Putamen (tissue), 1 donor: ENCODE measurements around the gene SLC2A11.
A peak's percentile ranks its signal among the peaks of the same experiment; 100 is the strongest.
"Not testable (repeated sequence)": the region's sequence is repeated elsewhere in the genome, so short reads cannot be mapped to it uniquely, and the experiment has no call there.

Experiments
- DNase-seq: peaks from one replicate; pipeline ENCODE4 v3.0.0-alpha.2; 2016; ENCODE audit warnings: low spot score

SLC2A11 gene

GRCh38 chr22:23847310-23847920 is 10.3 kb upstream of the SLC2A11 start:
- no peak for DNase-seq

GRCh38 chr22:23847991-23848864 is 9.4 kb upstream of the SLC2A11 start:
- DNase-seq, result no peak

DNA sequence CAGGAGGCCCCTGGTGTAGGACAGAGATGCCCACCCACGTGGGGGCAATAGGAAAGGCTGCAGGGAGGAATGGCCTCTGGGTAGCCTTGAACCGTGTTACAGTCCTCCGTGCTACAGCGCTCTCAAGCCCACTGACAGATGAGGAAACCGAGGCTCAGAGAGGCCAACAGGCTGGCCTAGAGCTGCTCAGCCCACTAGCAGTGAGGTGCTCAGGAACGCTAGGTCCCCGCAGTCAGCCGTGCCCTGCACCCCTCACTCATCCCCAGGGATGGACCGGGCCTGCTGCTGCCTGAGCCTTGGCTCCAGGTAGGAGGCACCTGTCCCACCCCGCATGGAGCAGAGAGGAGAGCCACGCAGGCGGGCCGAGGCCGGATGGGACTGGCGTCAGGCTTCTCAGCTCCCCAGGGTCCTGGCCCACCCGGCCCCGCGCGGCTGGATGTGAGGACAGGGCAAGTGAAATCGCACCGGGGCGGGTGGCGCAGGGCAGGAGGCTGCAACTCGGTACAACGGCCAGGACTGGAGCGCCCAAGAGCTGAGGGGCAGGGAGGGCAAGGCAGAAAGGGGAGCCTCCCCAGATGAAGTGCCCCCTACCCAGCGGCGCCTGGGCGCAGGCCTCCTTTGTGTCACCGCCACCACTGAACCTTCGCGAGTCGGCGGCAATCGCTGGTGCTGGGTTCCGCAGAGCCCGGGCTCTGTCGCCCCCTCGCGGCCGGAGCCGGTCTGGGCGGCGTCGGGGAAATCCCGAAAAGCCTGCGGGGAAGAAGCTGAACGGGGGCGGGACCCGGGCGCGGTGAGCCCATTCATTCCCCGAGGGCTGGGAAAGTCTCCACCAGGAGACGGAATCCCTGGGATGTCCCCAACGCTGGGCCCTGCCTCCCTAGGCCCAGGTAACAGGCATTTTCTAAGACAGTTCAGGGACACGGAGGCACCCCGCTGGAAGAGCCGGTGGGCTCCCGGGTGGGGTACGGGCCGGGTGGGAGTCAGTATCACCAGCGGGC is 8.4 kb upstream of the SLC2A11 start:
- DNase-seq, result peak; percentile 61

- no peak for DNase-seq
Measured at GRCh38 chr22:23850136-23850611, 7.5 kb upstream of the SLC2A11 start.

GRCh38 chr22:23856721-23857605 is 712 bp upstream of the SLC2A11 start:
- DNase-seq, result no peak

DNA sequence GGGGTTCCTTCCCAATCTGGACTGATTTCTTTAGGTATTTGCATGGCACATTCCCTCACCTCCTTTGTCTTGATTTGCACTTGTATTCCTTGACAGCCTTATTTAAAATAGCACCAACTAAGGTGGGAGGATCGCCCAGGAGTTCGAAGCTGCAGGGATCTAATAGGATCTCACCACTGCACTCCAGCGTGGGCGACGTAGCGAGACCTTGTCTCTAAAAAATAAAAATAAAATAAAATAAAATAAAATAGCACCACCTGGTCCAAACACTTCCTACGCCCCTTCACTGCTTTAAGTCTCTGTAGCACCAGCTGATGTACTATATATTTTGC is 775 bp downstream of the SLC2A11 start:
- DNase-seq, result peak; percentile 75

DNA sequence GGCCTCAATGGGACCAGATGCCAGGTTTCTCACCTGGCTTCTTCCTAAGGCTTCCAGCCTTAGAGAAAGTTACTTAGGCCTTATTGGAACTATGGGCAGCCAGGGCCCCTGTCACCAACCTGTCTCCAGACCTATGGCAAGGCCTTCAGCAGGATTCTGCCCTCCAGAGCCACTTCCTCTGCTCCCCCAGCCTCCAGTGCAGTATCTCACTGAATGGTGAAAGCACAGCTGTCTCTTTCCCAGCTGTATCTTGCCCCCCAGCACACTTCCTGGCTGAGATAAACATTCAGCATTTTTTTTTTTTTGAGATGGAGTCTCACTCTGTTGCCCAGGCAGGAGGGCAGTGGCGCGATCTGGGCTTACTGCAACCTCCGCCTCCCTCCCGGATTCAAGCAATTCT is 1.5 kb downstream of the SLC2A11 start:
- DNase-seq, result no peak

DNA sequence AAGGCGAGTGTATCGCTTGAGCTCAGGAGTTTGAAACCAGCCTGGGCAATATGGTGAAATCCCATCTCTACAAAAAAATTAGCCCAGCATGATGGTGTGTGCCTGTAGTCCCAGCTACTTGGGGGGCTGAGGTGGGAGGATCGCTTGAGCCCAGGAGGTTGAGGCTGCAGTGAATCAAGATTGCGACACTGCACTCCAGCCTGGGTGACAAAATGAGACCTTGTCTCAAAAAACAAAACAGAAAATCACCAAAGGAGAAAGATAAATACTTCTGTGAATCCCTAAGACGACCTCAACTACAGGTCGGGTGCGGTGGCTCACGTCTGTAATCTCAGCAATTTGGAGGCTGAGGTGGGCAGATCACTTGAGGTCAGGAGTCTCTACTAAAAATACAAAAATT is 2.5 kb downstream of the SLC2A11 start:
- not testable (repeated sequence) for DNase-seq

GRCh38 chr22:23862103-23862502 is 4.4 kb downstream of the SLC2A11 start:
- DNase-seq, result no peak

GRCh38 chr22:23864499-23865154 is 7.0 kb downstream of the SLC2A11 start:
- not testable (repeated sequence) for DNase-seq

GRCh38 chr22:23868580-23868979 is 10.9 kb downstream of the SLC2A11 start:
- DNase-seq, result no peak

GRCh38 chr22:23874871-23875270 is 17.2 kb downstream of the SLC2A11 start:
- DNase-seq, result no peak

DNA sequence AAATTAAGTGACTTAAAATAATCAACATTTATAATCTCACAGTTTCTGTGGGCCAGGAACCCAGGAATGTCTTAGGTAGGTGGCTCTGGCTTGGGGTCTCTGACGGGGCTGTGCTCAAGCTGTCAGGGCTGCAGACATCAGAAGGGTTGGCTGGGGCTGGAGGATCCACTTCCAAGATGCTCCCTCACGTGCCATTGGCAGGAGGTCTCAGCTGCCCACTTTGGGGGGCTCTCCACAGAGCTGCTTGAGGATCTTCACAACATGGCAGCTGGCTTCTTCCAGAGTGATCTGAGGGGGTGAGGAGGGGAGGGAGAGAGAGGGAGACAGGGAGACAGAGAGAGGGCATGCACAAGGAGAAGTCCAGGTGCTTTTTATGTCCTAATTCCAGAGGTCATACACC is 18.1 kb downstream of the SLC2A11 start:
- DNase-seq, result no peak

DNA sequence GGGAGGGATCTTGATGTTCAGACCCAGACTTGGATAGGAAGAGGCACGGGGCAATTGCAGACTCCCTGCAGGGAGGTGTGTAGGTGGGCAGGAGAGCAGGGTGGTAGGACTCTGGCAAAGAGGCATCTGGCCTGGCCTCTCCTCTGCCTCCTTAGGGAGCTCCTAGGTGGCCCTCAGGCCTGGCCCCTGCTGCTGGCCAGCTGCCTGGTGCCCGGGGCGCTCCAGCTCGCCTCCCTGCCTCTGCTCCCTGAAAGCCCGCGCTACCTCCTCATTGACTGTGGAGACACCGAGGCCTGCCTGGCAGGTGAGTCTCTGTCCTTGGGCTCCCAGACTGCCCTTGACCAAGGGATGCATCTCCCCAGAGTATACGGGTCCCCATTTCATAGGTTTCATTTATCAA is 19.9 kb downstream of the SLC2A11 start:
- no peak for DNase-seq

- no peak for DNase-seq
Measured at GRCh38 chr22:23878219-23878618, 20.5 kb downstream of the SLC2A11 start.

DNA sequence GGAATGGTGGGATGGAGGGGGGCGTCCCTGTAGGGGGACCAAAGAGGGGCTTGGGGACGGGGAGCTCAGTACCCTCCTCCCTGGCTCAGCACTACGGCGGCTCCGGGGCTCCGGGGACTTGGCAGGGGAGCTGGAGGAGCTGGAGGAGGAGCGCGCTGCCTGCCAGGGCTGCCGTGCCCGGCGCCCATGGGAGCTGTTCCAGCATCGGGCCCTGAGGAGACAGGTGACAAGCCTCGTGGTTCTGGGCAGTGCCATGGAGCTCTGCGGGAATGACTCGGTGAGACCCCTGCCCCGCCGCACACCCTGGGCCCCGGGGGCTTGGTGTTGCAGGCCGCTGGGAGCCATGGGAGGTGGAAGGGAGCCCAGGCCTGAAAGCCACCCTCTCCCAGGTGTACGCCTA is 24.7 kb downstream of the SLC2A11 start:
- no peak for DNase-seq

DNA sequence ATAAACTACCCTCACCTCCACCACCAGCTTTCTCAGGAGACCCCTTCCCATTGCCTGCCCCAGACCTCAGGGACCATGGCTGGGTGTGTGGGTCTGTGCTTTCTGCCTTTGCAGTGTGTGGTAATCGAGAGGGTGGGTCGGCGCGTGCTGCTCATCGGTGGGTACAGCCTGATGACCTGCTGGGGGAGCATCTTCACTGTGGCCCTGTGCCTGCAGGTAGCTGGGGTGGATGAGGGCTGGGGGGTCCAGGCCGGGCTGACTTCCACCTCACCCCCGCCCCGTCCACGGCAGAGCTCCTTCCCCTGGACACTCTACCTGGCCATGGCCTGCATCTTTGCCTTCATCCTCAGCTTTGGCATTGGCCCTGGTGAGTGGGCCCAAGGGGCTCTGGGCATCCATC is 26.0 kb downstream of the SLC2A11 start:
- no peak for DNase-seq

- no peak for DNase-seq
Measured at GRCh38 chr22:23884140-23884539, 26.5 kb downstream of the SLC2A11 start.

GRCh38 chr22:23888615-23889401 is 31.1 kb downstream of the SLC2A11 start:
- no peak for DNase-seq

- no peak for DNase-seq
Measured at GRCh38 chr22:23889620-23890019, 31.9 kb downstream of the SLC2A11 start.
